ENCODE data around the gene RIT1. TPM values are rescaled to one million over a fixed set of nuclear protein-coding genes. Genes with fewer than 3 reads are reported as not detected.

Gene RIT1

Small RNA genes lying within 50 kb of the gene (small RNA-seq; reads per million reads assigned to genes)
- gene MIR6738 (ENCODE audit: insufficient read depth) (0.72 reads per million), gene RF00015 (ENCODE audit: insufficient read depth) (not detected), gene SCARNA4 (ENCODE audit: insufficient read depth) (not detected), gene SNORA80E (ENCODE audit: insufficient read depth) (26.3 reads per million, percentile 92 among the genes with 10 or more reads in this experiment)

Data from mesendoderm (in vitro differentiated cells).